ENCODE data around the gene FGF9.

Gene FGF9

DNA sequence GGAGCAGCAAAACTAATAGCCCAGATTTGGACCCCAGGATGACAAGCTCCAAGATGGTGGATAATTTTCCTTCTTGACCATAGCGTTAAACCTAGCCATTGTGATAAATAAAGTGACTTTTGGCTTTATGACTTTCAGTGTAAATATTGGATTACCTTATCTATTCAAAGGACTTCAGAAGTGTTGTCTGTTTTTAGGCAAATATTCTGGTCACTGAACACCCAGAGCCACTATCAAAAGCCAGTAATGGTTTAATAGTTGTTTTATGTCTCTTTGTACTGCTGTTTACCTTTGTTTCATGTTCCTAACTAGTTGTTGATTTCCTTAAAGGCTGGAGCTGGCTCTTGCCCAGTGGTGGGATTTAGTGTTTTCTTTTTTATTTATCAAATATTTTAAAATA is 81.6 kb downstream of the FGF9 start:
- in situ Hi-C loops (cut with MboI; ENCODE audit: low sequenced_read_pairs): loop anchor here (25.0 kb wide), 1 partner anchor 90 kb away; the partner anchor contains the start of gene FGF9

GRCh38 chr13:21753117-21753729 is 82.3 kb downstream of the FGF9 start:
- in situ Hi-C loops (cut with MboI; ENCODE audit: low sequenced_read_pairs): loop anchor here (25.0 kb wide), 1 partner anchor 91 kb away; the partner anchor contains the start of gene FGF9
